ENCODE measurements around the gene TOGARAM1.

TOGARAM1 gene

GRCh38 chr14:44940944-44941343 lies 21.0 kb upstream of the TOGARAM1 start:
- no peak for TF ChIP-seq CTCF (IDR thresholded peaks at IDR 0.05)

GRCh38 chr14:44941591-44941990 lies 20.4 kb upstream of the TOGARAM1 start:
- no peak for TF ChIP-seq CTCF (IDR thresholded peaks at IDR 0.05)

- no peak for TF ChIP-seq CTCF (IDR thresholded peaks at IDR 0.05)
Measured at GRCh38 chr14:44942436-44942835, 19.6 kb upstream of the TOGARAM1 start.

- no peak for TF ChIP-seq CTCF (IDR thresholded peaks at IDR 0.05)
Measured at GRCh38 chr14:44944107-44944506, 17.9 kb upstream of the TOGARAM1 start.

- TF ChIP-seq CTCF (IDR thresholded peaks at IDR 0.05): no peak
Measured at GRCh38 chr14:44945264-44945663, 16.7 kb upstream of the TOGARAM1 start.

GRCh38 chr14:44951051-44951450 lies 10.9 kb upstream of the TOGARAM1 start:
- TF ChIP-seq CTCF (IDR thresholded peaks at IDR 0.05): no peak

GRCh38 chr14:44952391-44953110 lies 9.4 kb upstream of the TOGARAM1 start:
- no peak for TF ChIP-seq CTCF (IDR thresholded peaks at IDR 0.05)

- TF ChIP-seq CTCF (IDR thresholded peaks at IDR 0.05): no peak
Measured at GRCh38 chr14:44954750-44955149, 7.2 kb upstream of the TOGARAM1 start.

All from LNCAP (cell line).